ENCODE measurements around the gene ITPR1.

DNA sequence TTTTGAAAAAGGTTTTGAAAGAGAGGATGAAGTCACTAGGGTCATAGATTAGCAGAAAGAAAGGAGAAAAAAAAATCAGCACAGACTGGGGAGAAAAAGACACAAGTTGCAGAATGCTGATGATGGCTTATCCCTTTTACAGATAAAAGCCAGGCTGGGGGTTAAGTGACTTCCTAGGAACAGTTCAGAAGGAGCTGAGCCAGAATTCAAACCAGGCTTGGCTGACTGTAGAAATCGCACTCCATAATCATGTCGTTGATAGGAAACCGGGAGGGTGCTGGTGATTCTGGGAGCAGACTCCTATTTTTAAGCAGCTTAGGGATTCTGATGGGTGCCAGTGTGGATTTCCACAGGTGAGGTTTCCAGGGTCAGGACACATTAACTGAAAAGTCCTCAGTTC is 326.6 kb downstream of the ITPR1 start:
- TF ChIP-seq, protein P1, sequence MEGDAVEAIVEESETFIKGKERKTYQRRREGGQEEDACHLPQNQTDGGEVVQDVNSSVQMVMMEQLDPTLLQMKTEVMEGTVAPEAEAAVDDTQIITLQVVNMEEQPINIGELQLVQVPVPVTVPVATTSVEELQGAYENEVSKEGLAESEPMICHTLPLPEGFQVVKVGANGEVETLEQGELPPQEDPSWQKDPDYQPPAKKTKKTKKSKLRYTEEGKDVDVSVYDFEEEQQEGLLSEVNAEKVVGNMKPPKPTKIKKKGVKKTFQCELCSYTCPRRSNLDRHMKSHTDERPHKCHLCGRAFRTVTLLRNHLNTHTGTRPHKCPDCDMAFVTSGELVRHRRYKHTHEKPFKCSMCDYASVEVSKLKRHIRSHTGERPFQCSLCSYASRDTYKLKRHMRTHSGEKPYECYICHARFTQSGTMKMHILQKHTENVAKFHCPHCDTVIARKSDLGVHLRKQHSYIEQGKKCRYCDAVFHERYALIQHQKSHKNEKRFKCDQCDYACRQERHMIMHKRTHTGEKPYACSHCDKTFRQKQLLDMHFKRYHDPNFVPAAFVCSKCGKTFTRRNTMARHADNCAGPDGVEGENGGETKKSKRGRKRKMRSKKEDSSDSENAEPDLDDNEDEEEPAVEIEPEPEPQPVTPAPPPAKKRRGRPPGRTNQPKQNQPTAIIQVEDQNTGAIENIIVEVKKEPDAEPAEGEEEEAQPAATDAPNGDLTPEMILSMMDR (IDR thresholded peaks at IDR 0.05), result no peak
- no peak for TF ChIP-seq POLR2A (IDR thresholded peaks at IDR 0.05)
